Fibroblast of peridontal ligament (primary cell): ENCODE data around the gene KRT5.

Experiments used
- DNase-seq: peaks from one replicate; pipeline ENCODE4 v3.0.0-alpha.2; 2010; ENCODE audit errors: extremely low read depth

The KRT5 gene

GRCh38 chr12:52537101-52537500 is 16.9 kb upstream of the KRT5 start:
- DNase-seq: no peak

- DNase-seq: no peak
These were observed 15.4 kb upstream of the KRT5 start for GRCh38 chr12:52535574-52535973.

GRCh38 chr12:52534482-52534881 is 14.3 kb upstream of the KRT5 start:
- DNase-seq: no peak

GRCh38 chr12:52533686-52534470 is 13.7 kb upstream of the KRT5 start:
- no peak for DNase-seq

GRCh38 chr12:52532636-52533035 is 12.4 kb upstream of the KRT5 start:
- no peak for DNase-seq

- no peak for DNase-seq
These were observed 11.5 kb upstream of the KRT5 start for GRCh38 chr12:52531566-52532300.

- DNase-seq: no peak
These were observed 10.7 kb upstream of the KRT5 start for GRCh38 chr12:52530905-52531304.

GRCh38 chr12:52530366-52530765 is 10.2 kb upstream of the KRT5 start:
- no peak for DNase-seq

- DNase-seq: no peak
These were observed 9.7 kb upstream of the KRT5 start for GRCh38 chr12:52529846-52530245.

GRCh38 chr12:52529417-52529816 is 9.2 kb upstream of the KRT5 start:
- no peak for DNase-seq

GRCh38 chr12:52528641-52529143 is 8.5 kb upstream of the KRT5 start:
- no peak for DNase-seq

GRCh38 chr12:52527121-52527800 is 7.1 kb upstream of the KRT5 start:
- DNase-seq: no peak

GRCh38 chr12:52526511-52526951 is 6.3 kb upstream of the KRT5 start:
- no peak for DNase-seq

- no peak for DNase-seq
These were observed 5.7 kb upstream of the KRT5 start for GRCh38 chr12:52525661-52526499.

GRCh38 chr12:52524898-52525591 is 4.9 kb upstream of the KRT5 start:
- DNase-seq: no peak

GRCh38 chr12:52524241-52524897 is 4.2 kb upstream of the KRT5 start:
- no peak for DNase-seq

GRCh38 chr12:52523824-52524223 is 3.6 kb upstream of the KRT5 start:
- no peak for DNase-seq

- DNase-seq: no peak
These were observed 2.3 kb upstream of the KRT5 start for GRCh38 chr12:52522346-52523011.

GRCh38 chr12:52521568-52522266 is 1.5 kb upstream of the KRT5 start:
- DNase-seq: no peak
